ENCODE measurements around the gene DEPDC4.

DEPDC4 gene

GRCh38 chr12:100213016-100213891 is 53.6 kb downstream of the DEPDC4 start:
- no peak for DNase-seq

GRCh38 chr12:100211698-100212097 is 55.2 kb downstream of the DEPDC4 start:
- no peak for DNase-seq

- no peak for DNase-seq
These were observed 58.0 kb downstream of the DEPDC4 start for GRCh38 chr12:100208834-100209233.

- DNase-seq, result no peak
These were observed 59.6 kb downstream of the DEPDC4 start for GRCh38 chr12:100207311-100207710.

GRCh38 chr12:100201604-100202423 is 65.1 kb downstream of the DEPDC4 start:
- no peak for DNase-seq

GRCh38 chr12:100200463-100201181 is 66.3 kb downstream of the DEPDC4 start, which contains the start of gene ACTR6:
Gene ACTR6, plus strand, starts transcription at chr12:100200815. Its CDS starts 37 bp downstream, at chr12:100200852.
- peak; percentile 89 to 98 (median 96) for DNase-seq

- DNase-seq, result peak; percentile 62 to 87 (median 72)
These were observed 67.3 kb downstream of the DEPDC4 start for GRCh38 chr12:100199347-100200149.

- peak in 1 of 5 experiments; percentile 30 for DNase-seq
These were observed 67.9 kb downstream of the DEPDC4 start for GRCh38 chr12:100199023-100199346.

GRCh38 chr12:100197486-100197885 is 69.4 kb downstream of the DEPDC4 start:
- no peak for DNase-seq

GRCh38 chr12:100193085-100193484 is 73.8 kb downstream of the DEPDC4 start:
- no peak for DNase-seq
